IMR-90 (cell line): ENCODE data around the gene RASAL1. TPM values are rescaled to one million over a fixed set of nuclear protein-coding genes. Genes with fewer than 3 reads are reported as not detected.

Experiments used
- ATAC-seq: fragments of 200-7000 bp; cut with Tn5 transposase; 2 replicates; pipeline ENCODE4 v1.9.1; 2020; ENCODE audit warnings: low read depth, mild to moderate bottlenecking, moderate library complexity
- BruUV-seq: library from RNA; stranded (reverse); fragments of 400-500 nt; replicated peaks from 2 replicates; lab custom pipeline; 2021; lab: Mats Ljungman, UMichigan
- CTCF ChIA-PET: fragments of 300-600 bp; formaldehyde crosslinking; extraction: SDS; loops from one replicate; lab custom pipeline; 2021; ENCODE audit warnings: antibody characterized with exemption; lab: Yijun Ruan, JAX
- POLR2A ChIA-PET: fragments of 300-600 bp; sonication (Branson Sonifier 250); formaldehyde crosslinking; loops from one replicate; lab custom pipeline; 2022; ENCODE audit warnings: antibody characterized with exemption; ENCODE audit not compliant: unreplicated experiment; lab: Charles Lee
- DNase-seq: peaks from one replicate; pipeline ENCODE4 v3.0.0; 2013
- H2AFZ ChIP-seq: replicated peaks from 2 replicates; pipeline ENCODE3; 2013; ENCODE audit warnings: low read length, mild to moderate bottlenecking; ENCODE audit not compliant: poor library complexity
- H2AK5ac ChIP-seq: 2 replicates; pipeline ENCODE4 v1.6.1; 2013; ENCODE audit warnings: low read depth, low read length, inconsistent platforms
- H2AK9ac ChIP-seq: replicated peaks from 2 replicates; pipeline ENCODE3; 2013; ENCODE audit warnings: mild to moderate bottlenecking, low read depth, low read length, moderate library complexity; ENCODE audit not compliant: poor library complexity
- H2BK120ac ChIP-seq: 2 replicates; pipeline ENCODE4 v1.6.1; 2013; ENCODE audit warnings: low read depth, low read length, inconsistent platforms
- H2BK15ac ChIP-seq: 3 replicates; pipeline ENCODE4 v1.6.1; 2013; ENCODE audit warnings: low read depth, low read length, inconsistent platforms
- H2BK20ac ChIP-seq: 2 replicates; pipeline ENCODE4 v1.6.1; 2013; ENCODE audit warnings: low read depth, mild to moderate bottlenecking, inconsistent platforms, low read length, moderate library complexity
- H2BK5ac ChIP-seq: 2 replicates; pipeline ENCODE4 v1.6.1; 2013; ENCODE audit warnings: mild to moderate bottlenecking, low read depth, low read length, inconsistent platforms; ENCODE audit not compliant: poor library complexity, severe bottlenecking
- H3K14ac ChIP-seq: replicated peaks from 2 replicates; pipeline ENCODE4 v1.6.1; 2013; ENCODE audit warnings: low read depth, low read length, inconsistent platforms
- H3K18ac ChIP-seq: 2 replicates; pipeline ENCODE4 v1.6.1; 2013; ENCODE audit warnings: low read depth, low read length, control low read depth
- H3K23ac ChIP-seq: 2 replicates; pipeline ENCODE4 v1.6.1; 2013; ENCODE audit warnings: low read depth, low read length, inconsistent platforms
- H3K27ac ChIP-seq: 2 replicates; pipeline ENCODE4 v1.5.1; 2013; ENCODE audit warnings: mild to moderate bottlenecking, control low read depth, low read length; ENCODE audit not compliant: insufficient read depth
- H3K27me3 ChIP-seq: 2 replicates; pipeline ENCODE4 v1.6.1; 2013; ENCODE audit warnings: low read length; ENCODE audit not compliant: control insufficient read depth, insufficient read depth
- H3K36me3 ChIP-seq: 2 replicates; pipeline ENCODE4 v1.6.1; 2013; ENCODE audit warnings: low read length, mixed read lengths; ENCODE audit not compliant: control insufficient read depth, insufficient read depth
- H3K4ac ChIP-seq: 2 replicates; pipeline ENCODE4 v1.6.1; 2013; ENCODE audit warnings: low read depth, low read length, inconsistent platforms
- H3K4me1 ChIP-seq: 2 replicates; pipeline ENCODE4 v1.6.1; 2013; ENCODE audit warnings: low read length, mixed read lengths; ENCODE audit not compliant: control insufficient read depth, insufficient read depth
- H3K4me2 ChIP-seq: 2 replicates; pipeline ENCODE4 v1.6.1; 2013; ENCODE audit warnings: low read depth, mild to moderate bottlenecking, control low read depth, low read length, moderate library complexity
- H3K4me3 ChIP-seq: 2 replicates; pipeline ENCODE4 v1.5.1; 2013; ENCODE audit warnings: low read depth, mild to moderate bottlenecking, control low read depth, low read length, moderate library complexity; ENCODE audit not compliant: insufficient read depth
- H3K56ac ChIP-seq: 2 replicates; pipeline ENCODE4 v1.6.1; 2013; ENCODE audit warnings: low read length, inconsistent platforms; ENCODE audit not compliant: insufficient read depth; ENCODE audit errors: extremely low read depth
- H3K79me1 ChIP-seq, 2 experiments: 2 replicates each; pipeline ENCODE4 v1.6.1; 2013; ENCODE audit warnings: low read length in 2 of 2, inconsistent platforms in 1 of 2, low read depth in 1 of 2
- H3K9ac ChIP-seq: 2 replicates; pipeline ENCODE4 v1.6.1; 2013; ENCODE audit warnings: low read depth, low read length, control low read depth
- H3K9me1 ChIP-seq: 2 replicates; pipeline ENCODE4 v1.6.1; 2013; ENCODE audit warnings: low read length, inconsistent platforms; ENCODE audit not compliant: insufficient read depth
- H3K9me3 ChIP-seq: 2 replicates; pipeline ENCODE4 v1.6.1; 2013; ENCODE audit warnings: low read length; ENCODE audit not compliant: control insufficient read depth, insufficient read depth
- H4K20me1 ChIP-seq: 2 replicates; pipeline ENCODE4 v1.6.1; 2013; ENCODE audit warnings: low read length, inconsistent platforms; ENCODE audit not compliant: insufficient read depth
- H4K5ac ChIP-seq: 2 replicates; pipeline ENCODE4 v1.6.1; 2013; ENCODE audit warnings: mild to moderate bottlenecking, low read depth, low read length, control low read depth
- H4K8ac ChIP-seq, 2 experiments: 2 replicates each; pipeline ENCODE4 v1.6.1; 2013; ENCODE audit warnings: low read depth in 2 of 2, low read length in 2 of 2, control low read depth in 1 of 2, inconsistent platforms in 1 of 2
- H4K91ac ChIP-seq: 2 replicates; pipeline ENCODE4 v1.6.1; 2013; ENCODE audit warnings: low read depth, low read length, inconsistent platforms; ENCODE audit not compliant: insufficient read depth
- CHD1 ChIP-seq: IDR thresholded peaks from 2 replicates; pipeline ENCODE4 v1.6.1; 2012; ENCODE audit warnings: low read depth, low read length, improper control_type of control experiment
- MAZ ChIP-seq: IDR thresholded peaks from 2 replicates; pipeline ENCODE4 v1.6.1; 2012; ENCODE audit warnings: low read depth, mild to moderate bottlenecking, low read length, improper control_type of control experiment, moderate library complexity, borderline replicate concordance
- NFE2L2 ChIP-seq: fragments of 150-350 bp; IDR thresholded peaks from 2 replicates; pipeline ENCODE4 v1.6.1; 2016; ENCODE audit warnings: low read depth, mild to moderate bottlenecking, low read length
- POLR2A ChIP-seq: IDR thresholded peaks from 2 replicates; pipeline ENCODE4 v1.6.1; 2012; ENCODE audit warnings: mild to moderate bottlenecking, low read depth, low read length
- WGBS, 2 experiments: methylation state at CpG; one replicate each; pipeline versions ENCODE4 v1.1.5 to v1.1.7; 2013; ENCODE audit warnings: missing lambda C conversion rate in 2 of 2; ENCODE audit not compliant: insufficient read length in 1 of 2; ENCODE audit errors: extremely low coverage in 2 of 2; 5-methylcytosine and 5-hydroxymethylcytosine counted together
- dilution Hi-C: fragments of 300-500 bp; cut with HindIII; formaldehyde crosslinking; loops from one replicate; pipeline ENCODE4 v1.14.3; 2018; ENCODE audit warnings: low sequenced_read_pairs; ENCODE audit not compliant: unreplicated experiment
- in situ Hi-C: fragments of 300-500 bp; cut with MboI; formaldehyde crosslinking; loops from 3 replicates; pipeline ENCODE4 v1.14.3; 2019; ENCODE audit warnings: low sequenced_read_pairs, inconsistent platforms, mixed read lengths
- intact Hi-C: fragments of 100-400 bp; cut with micrococcal nuclease; formaldehyde crosslinking; loops from 2 replicates; pipeline ENCODE4 v1.10.0; 2022
- polyA plus RNA-seq, 3 experiments: library from polyadenylated mRNA; depleted of rRNA; stranded (reverse); fragments of >200 nt; gene quantifications; 2 replicates each; pipeline ENCODE4 v1.2.3, GENCODE V29; 2012; ENCODE audit warnings: low replicate concordance in 1 of 3
- total RNA-seq: library from RNA; depleted of rRNA; stranded (reverse); fragments of >200 nt; gene quantifications from 2 replicates; pipeline ENCODE4 v1.2.3, GENCODE V29; 2012
- TF ChIP-seq, protein P1 (sequence below): fragments of 150-350 bp; IDR thresholded peaks from 2 replicates; pipeline ENCODE4 v1.6.1; 2017; ENCODE audit warnings: mild to moderate bottlenecking, antibody characterized with exemption, low read length, low read depth

The RASAL1 gene
- total and polyA plus RNA-seq, 2 of the 4 experiments (the other 2 are of a cell fraction): not detected

DNA sequence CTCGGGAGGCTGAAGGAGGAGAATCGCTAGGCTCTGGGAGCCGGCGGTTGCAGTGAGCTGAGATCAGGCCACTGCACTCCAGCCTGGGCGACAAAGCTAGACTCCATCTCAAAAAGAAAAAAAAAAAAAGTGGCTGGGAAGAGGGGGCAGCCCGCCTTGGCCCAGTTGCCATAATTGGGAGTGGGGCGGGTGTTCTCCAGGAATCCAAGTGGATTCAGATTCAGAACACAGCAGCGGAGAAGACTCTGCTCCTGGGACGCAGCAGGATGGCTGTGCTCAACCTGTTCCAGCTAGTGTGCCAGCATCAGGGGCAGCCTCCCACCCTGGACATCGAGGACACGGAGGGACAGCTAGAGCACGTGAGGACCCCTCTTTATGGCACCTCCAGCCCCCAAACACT is 19.5 kb upstream of the RASAL1 start:
- Histone ChIP-seq H3K4me1 (no peaks in the 10 kb centered on the region), H3K4me3 (no peak overlapping the region), H3K14ac (no peak overlapping the region), H2AFZ (no peak overlapping the region), H4K8ac (no peak overlapping the region), H4K5ac (no peak overlapping the region), H2AK9ac (no peak overlapping the region), H3K9me3 (no peaks in the 10 kb centered on the region), H3K18ac (no peak overlapping the region), H4K91ac (no peak overlapping the region), H3K23ac (no peak overlapping the region), H3K9ac (no peak overlapping the region), H2BK120ac (no peak overlapping the region), H3K9me1 (no peaks in the 10 kb centered on the region), H3K56ac (no peak overlapping the region), H2BK5ac (no peak overlapping the region), H2AK5ac (no peak overlapping the region), H3K27ac (no peak overlapping the region), H4K20me1 (no peaks in the 10 kb centered on the region), H2BK15ac (no peak overlapping the region), H2BK20ac (no peak overlapping the region), H3K79me1 (no peaks in the 10 kb centered on the region), H3K27me3 (peaks cover 42% of the 10 kb centered on the region), H3K4ac (no peak overlapping the region), H3K4me2 (no peak overlapping the region), H3K36me3 (peaks cover 15% of the 10 kb centered on the region)
- no TSS peak for BruUV-seq
- dilution Hi-C loops: no loop called here
- in situ Hi-C loops: no loop called here
- no peak for DNase-seq
- CTCF ChIA-PET: interaction anchor here (1.2 kb wide), 1 partner anchor 18 kb away, joined by 3 read pairs; no protein-coding TSS in a partner anchor
- 74% methylated on average over 4 of the region's 12 CpGs; no CpG with 5 or more reads in 1 of the 2 experiments for WGBS, 2 experiments
- intact Hi-C loops: no loop called here
- TF ChIP-seq POLR2A: no peak
- TF ChIP-seq MAZ: no peak
- TF ChIP-seq NFE2L2: no peak
- TF ChIP-seq, protein P1, sequence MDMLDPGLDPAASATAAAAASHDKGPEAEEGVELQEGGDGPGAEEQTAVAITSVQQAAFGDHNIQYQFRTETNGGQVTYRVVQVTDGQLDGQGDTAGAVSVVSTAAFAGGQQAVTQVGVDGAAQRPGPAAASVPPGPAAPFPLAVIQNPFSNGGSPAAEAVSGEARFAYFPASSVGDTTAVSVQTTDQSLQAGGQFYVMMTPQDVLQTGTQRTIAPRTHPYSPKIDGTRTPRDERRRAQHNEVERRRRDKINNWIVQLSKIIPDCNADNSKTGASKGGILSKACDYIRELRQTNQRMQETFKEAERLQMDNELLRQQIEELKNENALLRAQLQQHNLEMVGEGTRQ: no peak
- no peak for TF ChIP-seq CHD1
- no peak for ATAC-seq
- POLR2A ChIA-PET: no interaction called here
